Gastrocnemius medialis (tissue), 4 donors: Measurements from ENCODE around the gene PHC3.

Experiments used
- CTCF ChIP-seq, 5 experiments: fragments of 450-650 bp in 3 of 5; fragments of 200-600 bp in 2 of 5; sonication (generic) in 2 of 5; IDR thresholded peaks in 4 of 5; conservative IDR thresholded peaks in 1 of 5; 1 replicate in 4 of 5; 2 replicates in 1 of 5; pipeline ENCODE4 v1.5.1; 2016 to 2019; ENCODE audit warnings: antibody characterized with exemption in 5 of 5, mild to moderate bottlenecking in 3 of 5, moderate library complexity in 3 of 5
- POLR2A ChIP-seq, 2 donors: fragments of 450-650 bp; IDR thresholded peaks; one replicate each; pipeline ENCODE4 v1.6.1; 2017; ENCODE audit warnings: antibody characterized with exemption in 2 of 2, mild to moderate bottlenecking in 2 of 2, moderate library complexity in 2 of 2

DNA sequence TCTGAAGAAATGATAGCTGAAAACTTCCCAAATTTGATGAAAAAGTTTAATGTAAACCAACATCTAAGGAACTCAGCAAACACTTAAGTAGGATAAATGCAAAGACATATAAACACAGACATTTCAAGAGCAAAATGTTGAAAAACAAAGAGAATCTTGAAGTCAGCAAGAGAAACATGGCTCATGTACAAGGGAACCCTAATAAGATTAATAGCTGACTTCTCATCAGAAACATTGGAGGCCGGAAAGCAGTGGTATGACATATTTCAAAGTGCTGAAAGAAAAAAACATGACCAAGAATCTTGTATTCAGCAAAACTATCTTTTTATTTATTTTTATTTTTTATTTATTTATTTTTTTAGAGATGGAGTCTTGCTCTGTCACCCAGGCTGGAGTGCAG is 30.1 kb upstream of the PHC3 start:
- TF ChIP-seq CTCF (IDR thresholded peaks at IDR 0.05 in 4 of 5, conservative IDR thresholded peaks at IDR 0.05 in 1 of 5) (no peak), POLR2A (IDR thresholded peaks at IDR 0.05) (no peak)
